Adipose tissue (tissue), 3 donors: ENCODE data around the gene TET2. TPM values are rescaled to one million over a fixed set of nuclear protein-coding genes. Genes with fewer than 3 reads are reported as not detected.
A peak's percentile ranks its signal among the peaks of the same experiment; 100 is the strongest.

Experiments used
- H3K27ac ChIP-seq: one replicate; pipeline ENCODE4 v1.5.1; 2013; ENCODE audit warnings: low read depth, low read length
- WGBS, 3 donors: extraction: QIAGEN DNeasy Blood & Tissue Kit; methylation state at CpG; one replicate each; pipeline ENCODE4 v1.1.7; 2013; 5-methylcytosine and 5-hydroxymethylcytosine counted together
- polyA plus RNA-seq, 3 donors: library from polyadenylated mRNA; stranded (reverse); fragments of 200-250 nt; gene quantifications; one replicate each; pipeline ENCODE4 v1.2.3, GENCODE V29; 2013
- donor health status: healthy with polysubstance abuse.
- donor health status: Bipolar disorder and iron deficiency.
- donor health status: healthy.

Gene TET2
- polyA plus RNA-seq, result 1 to 10 TPM; 1.5 to 3.7 (median 3.1) TPM

DNA sequence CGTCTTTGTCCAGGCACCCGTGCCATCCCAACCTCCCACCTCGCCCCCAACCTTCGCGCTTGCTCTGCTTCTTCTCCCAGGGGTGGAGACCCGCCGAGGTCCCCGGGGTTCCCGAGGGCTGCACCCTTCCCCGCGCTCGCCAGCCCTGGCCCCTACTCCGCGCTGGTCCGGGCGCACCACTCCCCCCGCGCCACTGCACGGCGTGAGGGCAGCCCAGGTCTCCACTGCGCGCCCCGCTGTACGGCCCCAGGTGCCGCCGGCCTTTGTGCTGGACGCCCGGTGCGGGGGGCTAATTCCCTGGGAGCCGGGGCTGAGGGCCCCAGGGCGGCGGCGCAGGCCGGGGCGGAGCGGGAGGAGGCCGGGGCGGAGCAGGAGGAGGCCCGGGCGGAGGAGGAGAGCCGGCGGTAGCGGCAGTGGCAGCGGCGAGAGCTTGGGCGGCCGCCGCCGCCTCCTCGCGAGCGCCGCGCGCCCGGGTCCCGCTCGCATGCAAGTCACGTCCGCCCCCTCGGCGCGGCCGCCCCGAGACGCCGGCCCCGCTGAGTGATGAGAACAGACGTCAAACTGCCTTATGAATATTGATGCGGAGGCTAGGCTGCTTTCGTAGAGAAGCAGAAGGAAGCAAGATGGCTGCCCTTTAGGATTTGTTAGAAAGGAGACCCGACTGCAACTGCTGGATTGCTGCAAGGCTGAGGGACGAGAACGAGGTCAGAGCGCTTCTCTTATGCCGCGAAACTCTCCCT, at the start of gene TET2:
Gene TET2 (plus strand): TSS at position 601 of the 740 bp plus-strand sequence. CDS start 87,067 bp downstream, outside the sequence.
- peak within 1 kb of the TSS; percentile 92 for H3K27ac ChIP-seq
- WGBS, 3 donors, result 0 to 1% (median 0%) methylated on average over 72 to 77 of the region's 77 CpGs

DNA sequence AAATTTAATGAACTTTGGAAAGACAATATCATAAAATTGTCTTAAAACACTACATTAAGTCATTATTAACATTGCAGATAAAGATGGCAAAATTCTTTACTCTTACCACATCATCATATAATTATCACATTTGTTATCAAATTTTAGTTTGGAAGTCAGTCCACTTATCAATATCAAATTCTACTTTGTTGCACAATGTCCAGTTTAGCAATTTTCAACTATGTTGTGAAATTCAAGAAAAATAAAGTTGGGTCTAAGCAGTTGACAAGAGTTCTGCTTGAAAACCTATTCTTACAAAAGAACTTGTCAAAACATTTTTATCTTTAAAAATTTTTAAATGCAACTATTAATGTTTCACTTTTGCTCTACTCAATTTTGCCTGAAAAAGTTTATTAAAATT, 44.7 kb upstream of the TET2 start:
- H3K27ac ChIP-seq, result no peak overlapping the region

DNA sequence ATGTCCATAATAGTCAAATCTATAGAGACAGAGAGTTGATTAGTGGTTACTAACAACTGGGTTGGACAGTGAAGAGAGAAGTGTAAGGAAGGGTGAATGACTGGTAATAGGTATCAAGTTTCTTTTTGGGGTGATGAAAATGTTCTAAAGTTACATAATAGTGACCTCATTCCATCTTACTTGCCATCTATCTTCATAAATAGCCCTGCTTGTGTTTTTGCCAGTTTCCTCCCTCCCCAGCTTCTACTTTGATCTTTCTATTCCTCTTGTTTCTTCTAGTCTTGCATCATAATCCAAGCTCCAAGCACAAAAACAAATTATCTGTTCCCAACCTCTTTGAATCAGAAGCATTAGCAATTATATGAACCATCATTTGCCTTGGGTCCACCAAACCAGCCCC, 40.2 kb upstream of the TET2 start:
- no peak overlapping the region for H3K27ac ChIP-seq

DNA sequence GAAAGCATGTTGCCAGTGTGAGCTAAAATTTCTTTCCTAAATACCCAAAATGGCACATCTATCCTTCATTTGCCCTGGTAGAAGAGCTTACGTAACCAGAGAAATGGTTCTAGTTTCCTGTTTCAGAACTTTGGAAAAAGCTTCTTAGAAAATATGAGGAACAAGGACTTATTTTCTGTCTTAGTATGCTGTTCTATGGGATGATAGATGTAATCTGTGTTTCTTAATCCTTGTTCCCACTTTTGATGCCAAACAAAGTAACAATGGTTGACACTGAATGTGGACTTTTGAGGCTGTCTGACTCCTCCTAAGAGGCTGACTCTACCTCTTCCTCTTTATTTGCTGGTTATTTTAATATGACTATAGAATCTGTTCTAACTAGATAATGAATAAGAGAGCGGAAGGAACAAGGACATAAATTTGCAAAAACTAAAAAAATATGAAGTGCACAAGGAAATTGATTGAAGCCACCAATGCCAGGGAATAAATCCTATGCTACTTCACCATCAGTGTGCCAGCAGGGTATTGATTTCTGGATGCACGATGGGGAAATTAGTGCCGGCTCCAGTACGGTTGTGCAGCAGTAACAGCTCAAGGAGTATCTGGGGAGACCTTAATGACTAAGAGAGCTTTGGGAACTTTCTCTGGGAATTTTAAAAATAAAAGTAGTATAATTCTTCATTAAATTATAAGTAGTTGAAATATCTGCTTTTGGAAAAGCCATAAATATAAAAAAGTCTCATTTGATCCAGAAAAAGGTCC, 39.4 kb upstream of the TET2 start:
- no peak overlapping the region for H3K27ac ChIP-seq
- WGBS, 3 donors, result 55 to 76% (median 74%) methylated on average over 5 of the region's 5 CpGs

DNA sequence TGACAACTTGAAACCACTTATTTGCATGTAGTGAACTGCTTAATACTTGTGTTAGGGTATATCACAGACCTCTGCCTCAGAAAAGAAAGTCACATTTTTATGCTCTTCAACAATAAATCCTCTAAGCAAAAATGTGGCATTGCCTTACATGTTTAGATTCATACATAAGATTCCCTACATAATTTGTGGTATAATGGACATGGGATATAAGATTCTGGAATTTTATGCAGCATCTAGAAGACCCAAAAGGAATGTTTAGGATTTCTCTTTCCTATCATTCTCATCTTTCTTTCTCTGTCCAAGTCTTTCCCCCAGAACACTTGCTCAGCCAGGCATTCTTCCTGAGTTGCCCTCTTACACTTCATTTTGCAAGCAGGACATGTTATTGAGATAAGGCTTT, 37.7 kb upstream of the TET2 start:
- no peak overlapping the region for H3K27ac ChIP-seq

DNA sequence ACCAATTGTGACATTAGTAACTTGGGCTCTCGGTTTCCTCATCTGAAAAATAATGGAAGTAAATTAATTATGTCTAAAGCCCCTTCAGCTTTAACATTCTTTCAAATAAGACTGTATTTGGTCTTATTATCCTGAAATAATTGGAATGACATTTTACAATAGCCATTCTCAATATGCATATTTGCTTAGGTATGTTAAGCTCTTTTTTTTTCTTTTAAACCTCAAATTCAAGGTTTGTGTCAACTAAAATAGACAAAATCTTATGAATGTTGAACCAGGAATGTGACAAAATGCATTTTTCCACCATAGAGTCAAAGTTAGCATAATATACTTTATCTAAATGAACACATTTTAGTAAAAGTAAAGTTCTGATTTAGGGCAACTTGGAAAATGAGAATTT, 34.4 kb upstream of the TET2 start:
- no peak overlapping the region for H3K27ac ChIP-seq
- WGBS, 3 donors, result 74 to 91% (median 77%) methylated on average over 1 of the region's 1 CpG

DNA sequence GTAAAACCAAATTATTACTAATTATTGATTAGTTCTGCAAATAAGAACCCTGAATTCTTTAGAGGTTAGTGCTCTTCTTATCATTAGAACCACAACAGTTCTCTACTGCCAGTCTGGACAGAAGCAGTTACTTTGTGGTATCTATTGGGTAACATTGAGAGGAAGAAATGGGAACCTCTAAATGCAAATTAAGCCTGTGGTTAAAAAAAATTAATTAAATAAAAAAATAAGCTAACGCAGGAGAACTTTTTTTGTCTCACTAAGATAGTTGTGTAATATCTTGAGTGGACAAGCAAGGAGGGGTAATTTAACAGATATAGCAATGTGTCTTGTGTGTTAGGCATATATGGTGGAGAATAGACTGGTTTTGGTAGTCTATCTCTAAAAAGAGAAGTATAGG, 32.9 kb upstream of the TET2 start:
- no peak overlapping the region for H3K27ac ChIP-seq
- WGBS, 3 donors, result 22 to 56% (median 33%) methylated on average over 1 of the region's 1 CpG

DNA sequence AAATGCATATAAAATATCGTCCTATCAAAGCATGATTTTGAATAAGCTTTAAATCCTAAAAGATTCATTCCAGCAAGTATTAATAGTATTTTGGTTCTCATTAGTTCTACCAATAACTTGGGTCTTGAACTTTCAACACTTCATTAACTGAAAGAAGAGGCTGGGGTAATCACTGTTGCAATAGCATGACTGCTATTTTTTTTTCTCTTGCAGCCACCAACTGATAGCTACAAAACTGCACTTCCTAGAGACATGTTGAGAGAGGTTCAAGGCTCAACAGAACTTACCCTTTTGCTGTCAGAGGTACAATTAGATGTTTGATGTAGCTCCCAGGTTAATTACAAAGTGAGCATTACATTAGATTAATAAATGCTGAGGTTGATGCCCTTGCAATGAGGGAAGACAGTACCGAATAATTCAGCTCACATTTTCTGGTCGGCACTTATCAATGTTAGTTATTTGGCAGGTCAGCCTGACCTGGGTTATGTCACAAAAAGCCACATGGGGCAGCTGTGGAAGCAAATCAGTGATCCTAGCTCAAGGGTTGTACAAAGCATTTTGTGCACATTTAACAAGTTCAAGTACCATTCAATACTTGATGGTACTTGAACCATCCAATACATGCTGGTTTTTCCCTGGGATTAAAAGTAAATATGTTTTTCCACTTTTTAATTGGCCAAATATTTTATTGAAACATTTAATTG, 29.9 kb upstream of the TET2 start:
- WGBS, 3 donors, result 59 to 71% (median 67%) methylated on average over 3 of the region's 3 CpGs
- H3K27ac ChIP-seq, result no peak overlapping the region

DNA sequence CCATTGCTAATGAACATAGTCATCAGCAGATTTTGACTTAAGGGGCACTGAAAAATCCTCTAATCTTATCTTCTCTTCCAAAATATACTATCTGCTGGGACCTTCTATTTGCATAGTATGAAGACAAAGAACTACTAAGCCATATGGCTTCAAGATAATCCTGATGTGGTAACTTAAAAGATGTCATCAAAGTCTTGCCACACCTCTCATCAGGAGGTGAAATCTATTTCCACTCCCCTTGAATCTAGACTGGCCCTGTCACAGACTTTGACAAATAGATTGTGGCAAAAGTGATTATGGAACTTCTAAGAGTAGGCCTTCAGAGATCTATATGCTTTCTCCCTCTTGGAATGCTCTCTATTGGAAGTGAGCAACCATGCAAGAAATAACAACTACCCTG, 27.3 kb upstream of the TET2 start:
- no peak overlapping the region for H3K27ac ChIP-seq

DNA sequence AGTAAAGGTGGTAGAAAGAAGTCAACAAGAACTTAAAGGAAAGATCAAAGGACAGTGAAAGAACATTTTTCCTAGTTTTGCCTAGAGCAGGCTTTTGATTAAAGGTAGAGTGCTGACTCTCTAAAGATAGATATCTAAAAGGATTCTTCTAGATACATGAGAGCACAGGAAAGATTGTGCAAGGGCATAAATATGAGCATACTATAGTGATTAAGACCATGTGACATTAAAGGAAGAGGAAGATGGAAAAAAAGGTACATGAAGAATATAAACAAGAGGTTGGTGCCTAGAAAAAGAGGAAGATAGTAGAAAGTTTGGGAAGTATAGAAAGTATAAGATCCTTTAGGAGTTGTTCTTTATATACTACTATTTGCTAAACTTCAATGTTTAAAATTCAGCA, 26.1 kb upstream of the TET2 start:
- no peak overlapping the region for H3K27ac ChIP-seq

DNA sequence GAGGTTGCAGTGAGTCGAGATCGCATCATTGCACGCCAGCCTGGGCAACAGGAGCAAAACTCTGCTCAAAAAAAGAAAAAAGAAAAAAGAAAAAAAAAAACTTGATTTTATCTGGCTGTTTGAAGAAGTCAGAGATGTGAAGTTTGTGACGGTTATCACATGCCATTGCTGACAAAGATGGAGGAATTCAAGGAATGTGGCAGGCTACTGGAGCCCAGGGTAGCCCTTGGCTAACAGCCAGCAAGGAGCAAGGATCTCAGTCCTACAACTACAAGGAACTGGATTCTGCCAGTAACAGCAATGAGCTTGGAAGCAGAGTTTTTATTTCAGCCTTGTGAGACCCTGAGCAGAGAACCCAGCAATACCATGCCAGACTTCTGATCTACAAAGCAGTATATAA, 24.3 kb upstream of the TET2 start:
- WGBS, 3 donors, result 78 to 87% (median 81%) methylated on average over 4 of the region's 4 CpGs
- no peak overlapping the region for H3K27ac ChIP-seq

DNA sequence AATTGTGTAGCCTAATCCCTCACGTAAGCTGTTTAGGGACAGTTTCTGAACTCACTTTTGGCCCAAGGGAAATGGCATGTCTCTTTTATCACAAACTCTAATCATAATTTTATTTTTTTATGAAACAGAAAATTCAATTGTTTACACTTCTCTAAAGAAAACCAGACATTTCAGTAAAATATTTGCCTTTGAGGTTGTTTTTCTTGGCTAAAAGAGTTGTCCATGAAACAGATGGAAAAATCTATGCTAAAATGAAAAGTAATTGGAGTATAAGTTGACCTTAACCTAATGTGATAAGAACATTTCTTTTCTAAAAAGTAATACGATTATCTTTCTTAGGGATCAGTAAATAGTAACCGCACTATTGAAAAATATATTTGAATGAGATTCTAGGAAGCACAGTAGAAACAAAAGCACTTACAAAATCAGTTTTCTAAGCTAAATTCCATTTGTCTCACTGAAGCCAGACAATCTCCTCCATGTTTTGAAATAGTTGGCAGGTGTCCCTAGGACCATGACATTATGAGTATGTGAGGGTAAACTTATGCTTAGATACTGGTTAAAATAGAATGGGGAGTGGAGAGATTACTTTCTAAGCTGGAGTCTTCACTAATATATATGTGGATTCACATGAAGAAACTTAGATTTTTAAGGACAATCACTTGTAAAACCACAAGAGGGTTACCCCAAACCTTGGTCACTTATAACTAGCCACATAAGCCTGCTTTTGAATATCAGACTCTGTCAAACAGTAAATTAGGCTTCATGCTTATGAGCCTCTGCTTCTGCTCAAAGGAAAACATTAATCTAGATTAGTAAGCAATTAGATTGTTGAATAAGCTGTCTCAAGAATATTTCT, 20.1 kb upstream of the TET2 start:
- 57 to 74% (median 74%) methylated on average over 3 of the region's 3 CpGs for WGBS, 3 donors
- H3K27ac ChIP-seq, result no peak overlapping the region

DNA sequence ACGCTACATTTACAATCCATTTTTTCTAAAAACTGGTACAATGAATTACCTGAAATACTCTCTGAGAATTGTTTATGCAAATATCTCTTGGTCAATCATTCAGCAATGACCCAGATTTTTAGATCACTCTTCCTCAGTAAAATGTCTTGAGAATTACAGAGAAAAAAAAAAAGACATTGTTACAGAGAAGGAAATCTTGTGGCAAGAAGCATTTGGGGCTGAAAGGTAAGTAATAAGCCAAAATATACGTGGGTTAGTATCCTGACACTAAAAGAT, 19.6 kb upstream of the TET2 start:
- no peak overlapping the region for H3K27ac ChIP-seq
- 83 to 89% (median 86%) methylated on average over 2 of the region's 2 CpGs for WGBS, 3 donors

DNA sequence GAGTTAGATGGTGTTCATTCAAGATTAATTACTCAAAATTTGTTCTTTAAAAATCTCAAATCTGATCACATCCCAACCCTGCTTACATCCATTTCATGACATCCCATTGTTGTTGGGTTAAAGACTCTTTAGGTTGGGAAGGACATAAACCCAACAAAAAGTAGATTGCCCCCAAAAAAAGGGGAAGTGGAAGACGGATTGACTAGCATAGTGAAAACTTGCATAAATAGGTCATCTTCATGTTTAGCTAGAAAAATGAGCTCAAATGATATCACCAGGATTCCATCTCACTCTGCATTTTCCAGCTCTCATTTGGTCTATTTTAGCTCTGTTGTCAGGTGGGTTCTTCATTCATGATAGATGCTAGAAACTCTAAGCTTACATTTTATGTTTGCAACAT, 18.5 kb upstream of the TET2 start:
- H3K27ac ChIP-seq, result no peak overlapping the region
- 47 to 57% (median 48%) methylated on average over 1 of the region's 1 CpG for WGBS, 3 donors

DNA sequence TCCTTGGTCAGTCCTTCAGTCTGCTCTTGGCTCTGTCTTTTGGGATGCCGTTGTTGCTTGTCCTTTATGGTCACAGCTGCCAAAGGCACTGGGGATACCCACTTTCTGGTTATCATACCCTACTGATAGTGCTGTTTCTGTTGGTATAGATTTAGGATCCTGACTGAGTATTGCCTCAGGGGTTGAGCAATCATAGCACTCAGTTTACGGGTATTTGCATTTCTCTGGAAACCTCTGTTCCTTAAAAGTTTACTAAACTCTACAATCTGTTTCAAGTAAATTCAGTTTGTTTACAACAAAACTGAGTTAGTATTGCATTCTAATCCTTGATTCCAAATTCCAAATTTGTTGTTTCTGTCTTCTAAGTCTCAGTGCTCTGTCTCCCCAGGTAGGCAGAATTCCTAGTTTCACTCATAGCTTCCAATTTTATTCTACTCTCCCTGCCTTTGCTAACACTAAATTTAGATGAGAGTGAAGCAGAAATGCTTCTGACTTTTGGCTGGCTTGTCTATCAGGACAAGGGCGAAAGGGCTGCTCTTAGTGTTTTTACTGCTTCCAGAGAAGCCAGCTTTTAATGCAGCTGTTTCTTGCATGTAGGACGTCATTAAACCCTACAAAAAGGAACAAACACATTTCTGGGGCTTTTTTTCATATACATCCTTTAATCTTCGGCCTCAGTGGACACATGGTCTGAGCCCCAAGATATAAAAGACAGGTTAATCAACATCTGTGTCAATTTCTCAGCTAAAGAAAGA, 17.2 kb upstream of the TET2 start:
- 65 to 83% (median 73%) methylated on average over 5 of the region's 5 CpGs for WGBS, 3 donors
- no peak overlapping the region for H3K27ac ChIP-seq

DNA sequence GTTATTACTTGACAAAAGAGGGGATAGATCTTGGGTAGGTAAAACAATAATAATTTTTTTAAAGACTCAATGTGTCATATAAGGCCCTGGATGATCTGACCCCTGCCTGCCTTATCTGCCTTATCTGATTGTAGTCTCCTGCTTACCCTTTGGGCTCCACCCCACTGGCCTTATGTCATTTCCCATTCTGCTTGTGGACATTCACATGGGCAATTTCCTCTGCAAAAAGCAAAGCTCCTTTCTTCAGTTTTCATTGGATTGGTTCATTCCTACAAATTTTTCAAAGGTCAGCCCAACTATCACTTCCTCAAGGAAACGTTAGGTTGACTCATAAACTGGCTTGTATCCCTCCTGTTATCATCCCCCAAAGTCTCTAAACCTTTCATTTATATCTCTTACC, 15.7 kb upstream of the TET2 start:
- WGBS, 3 donors, result 19 to 75% (median 26%) methylated on average over 1 of the region's 1 CpG

DNA sequence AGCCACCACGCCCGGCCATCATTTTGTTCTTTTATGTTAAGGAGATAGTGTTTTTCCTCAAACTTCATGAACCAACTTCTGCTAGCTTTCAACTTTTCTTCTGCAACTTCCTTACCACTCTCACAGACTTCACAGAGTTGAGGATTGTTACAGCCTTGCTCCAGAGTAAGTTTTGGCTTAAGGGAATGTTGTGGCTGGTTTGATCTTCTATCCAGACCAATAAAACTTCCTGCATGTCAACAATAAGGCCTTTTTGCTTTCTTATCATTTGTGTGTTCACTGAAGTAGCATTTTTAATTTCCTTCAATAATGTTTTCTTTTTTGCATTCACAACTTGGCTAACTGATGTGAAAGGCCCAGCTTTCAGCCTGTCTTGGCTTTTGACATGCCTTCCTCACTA, 12.7 kb upstream of the TET2 start:
- H3K27ac ChIP-seq, result no peak overlapping the region
- WGBS, 3 donors, result 98% methylated on average over 2 of the region's 2 CpGs

More for the DNA sequence above, 15.7 kb upstream of the TET2 start:
- no peak overlapping the region for H3K27ac ChIP-seq

DNA sequence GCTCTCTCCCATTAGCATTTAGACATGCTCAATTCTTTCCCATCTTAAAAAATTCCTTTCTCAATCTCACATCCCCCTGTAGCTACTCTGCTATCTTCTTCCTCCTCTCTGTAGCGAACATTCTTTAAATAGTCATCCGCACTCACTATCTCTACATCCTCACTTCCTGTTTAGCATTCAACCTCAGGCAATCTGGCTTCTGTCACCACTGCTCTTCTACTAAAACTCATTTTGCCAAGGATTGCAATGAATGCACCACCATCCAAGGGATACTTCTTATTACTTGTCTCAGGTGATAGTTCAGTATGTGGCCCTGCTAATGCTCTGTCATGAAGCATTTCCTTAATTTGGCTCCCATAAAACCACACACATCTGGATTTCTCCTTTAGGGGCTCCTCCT, 10.9 kb upstream of the TET2 start:
- 27 to 76% (median 36%) methylated on average over 2 of the region's 2 CpGs for WGBS, 3 donors
- H3K27ac ChIP-seq, result no peak overlapping the region
